ENCODE results near the gene UBE3D. TPM values are rescaled to one million over a fixed set of nuclear protein-coding genes. Genes with fewer than 3 reads are reported as not detected.
"Not testable (repeated sequence)": the region's sequence is repeated elsewhere in the genome, so short reads cannot be mapped to it uniquely, and the experiment has no call there.

Gene UBE3D
- polyA plus RNA-seq, 2 donors, result 2.3 to 5.9 TPM

GRCh38 chr6:83031689-83032088 is 34.0 kb downstream of the UBE3D start:
- Histone ChIP-seq H3K4me1 (ENCODE audit: control insufficient read depth in 2 of 2, insufficient read depth in 2 of 2, low read length in 1 of 2) (no peaks in the 10 kb centered on the region), H3K27ac (ENCODE audit: low read depth in 2 of 2, low read length in 1 of 2) (no peak overlapping the region), H3K27me3 (ENCODE audit: control insufficient read depth in 1 of 2, insufficient read depth in 2 of 2, low read length in 2 of 2) (no peaks in the 10 kb centered on the region), H3K4me3 (ENCODE audit: low read depth in 1 of 2, low read length in 2 of 2) (no peak overlapping the region), H3K9me3 (ENCODE audit: control insufficient read depth in 2 of 2, insufficient read depth in 1 of 2, low read depth in 1 of 2, low read length in 1 of 2) (peaks cover 0 to 6% of the 10 kb centered on the region in 2 donors), H3K36me3 (ENCODE audit: control insufficient read depth in 2 of 2, insufficient read depth in 2 of 2, low read length in 1 of 2) (peaks cover 0 to 3% of the 10 kb centered on the region in 2 donors)
- WGBS, 2 donors, result 97% methylated on average over 6 of the region's 6 CpGs

- H3K27me3 ChIP-seq (ENCODE audit: control insufficient read depth in 1 of 2, insufficient read depth in 2 of 2, low read length in 2 of 2), result no peaks in the 10 kb centered on the region
- H3K4me3 ChIP-seq (ENCODE audit: low read depth in 1 of 2, low read length in 2 of 2), result no peak overlapping the region
- no peaks in the 10 kb centered on the region for H3K9me3 ChIP-seq (ENCODE audit: control insufficient read depth in 2 of 2, insufficient read depth in 1 of 2, low read depth in 1 of 2, low read length in 1 of 2)
- 93 to 96% methylated on average over 4 of the region's 4 CpGs for WGBS, 2 donors
- no peak overlapping the region for H3K27ac ChIP-seq (ENCODE audit: low read depth in 2 of 2, low read length in 1 of 2)
- no peaks in the 10 kb centered on the region for H3K4me1 ChIP-seq (ENCODE audit: control insufficient read depth in 2 of 2, insufficient read depth in 2 of 2, low read length in 1 of 2)
- peaks cover 0 to 2% of the 10 kb centered on the region in 2 donors for H3K36me3 ChIP-seq (ENCODE audit: control insufficient read depth in 2 of 2, insufficient read depth in 2 of 2, low read length in 1 of 2)
Measured at GRCh38 chr6:83019741-83020140, 45.9 kb downstream of the UBE3D start.

- not testable (repeated sequence) for H3K4me3 ChIP-seq (ENCODE audit: low read depth in 1 of 2, low read length in 2 of 2); H3K36me3 ChIP-seq (ENCODE audit: control insufficient read depth in 2 of 2, insufficient read depth in 2 of 2, low read length in 1 of 2); H3K4me1 ChIP-seq (ENCODE audit: control insufficient read depth in 2 of 2, insufficient read depth in 2 of 2, low read length in 1 of 2); H3K9me3 ChIP-seq (ENCODE audit: control insufficient read depth in 2 of 2, insufficient read depth in 1 of 2, low read depth in 1 of 2, low read length in 1 of 2); H3K27ac ChIP-seq (ENCODE audit: low read depth in 2 of 2, low read length in 1 of 2); H3K27me3 ChIP-seq (ENCODE audit: control insufficient read depth in 1 of 2, insufficient read depth in 2 of 2, low read length in 2 of 2)
- WGBS, 2 donors, result 67 to 69% methylated on average over 3 of the region's 3 CpGs
Measured at GRCh38 chr6:83011131-83011530, 54.5 kb downstream of the UBE3D start.

GRCh38 chr6:83008626-83009025 is 57.0 kb downstream of the UBE3D start:
- H3K27me3 ChIP-seq (ENCODE audit: control insufficient read depth in 1 of 2, insufficient read depth in 2 of 2, low read length in 2 of 2), result no peaks in the 10 kb centered on the region
- H3K4me1 ChIP-seq (ENCODE audit: control insufficient read depth in 2 of 2, insufficient read depth in 2 of 2, low read length in 1 of 2), result no peaks in the 10 kb centered on the region
- no peak overlapping the region for H3K4me3 ChIP-seq (ENCODE audit: low read depth in 1 of 2, low read length in 2 of 2)
- H3K36me3 ChIP-seq (ENCODE audit: control insufficient read depth in 2 of 2, insufficient read depth in 2 of 2, low read length in 1 of 2), result no peaks in the 10 kb centered on the region
- no peaks in the 10 kb centered on the region for H3K9me3 ChIP-seq (ENCODE audit: control insufficient read depth in 2 of 2, insufficient read depth in 1 of 2, low read depth in 1 of 2, low read length in 1 of 2)
- no peak overlapping the region for H3K27ac ChIP-seq (ENCODE audit: low read depth in 2 of 2, low read length in 1 of 2)
- WGBS, 2 donors, result 6 to 14% methylated on average over 1 of the region's 1 CpG

GRCh38 chr6:83006270-83006905 is 59.3 kb downstream of the UBE3D start:
- whole genome bisulfite sequencing, 2 donors, result 90% methylated on average over 2 of the region's 2 CpGs
- H3K36me3 ChIP-seq (ENCODE audit: control insufficient read depth in 2 of 2, insufficient read depth in 2 of 2, low read length in 1 of 2), result no peaks in the 10 kb centered on the region

GRCh38 chr6:82996156-82996555 is 69.5 kb downstream of the UBE3D start:
- Histone ChIP-seq H3K27me3 (ENCODE audit: control insufficient read depth in 1 of 2, insufficient read depth in 2 of 2, low read length in 2 of 2) (no peaks in the 10 kb centered on the region), H3K9me3 (ENCODE audit: control insufficient read depth in 2 of 2, insufficient read depth in 1 of 2, low read depth in 1 of 2, low read length in 1 of 2) (no peaks in the 10 kb centered on the region), H3K4me1 (ENCODE audit: control insufficient read depth in 2 of 2, insufficient read depth in 2 of 2, low read length in 1 of 2) (no peaks in the 10 kb centered on the region), H3K4me3 (ENCODE audit: low read depth in 1 of 2, low read length in 2 of 2) (no peak overlapping the region), H3K27ac (ENCODE audit: low read depth in 2 of 2, low read length in 1 of 2) (no peak overlapping the region), H3K36me3 (ENCODE audit: control insufficient read depth in 2 of 2, insufficient read depth in 2 of 2, low read length in 1 of 2) (no peaks in the 10 kb centered on the region)

More at GRCh38 chr6:83006270-83006905, 59.3 kb downstream of the UBE3D start:
- H3K27ac ChIP-seq (ENCODE audit: low read depth in 2 of 2, low read length in 1 of 2), result no peak overlapping the region
- no peaks in the 10 kb centered on the region for H3K9me3 ChIP-seq (ENCODE audit: control insufficient read depth in 2 of 2, insufficient read depth in 1 of 2, low read depth in 1 of 2, low read length in 1 of 2)
- H3K4me3 ChIP-seq (ENCODE audit: low read depth in 1 of 2, low read length in 2 of 2), result no peak overlapping the region
- H3K4me1 ChIP-seq (ENCODE audit: control insufficient read depth in 2 of 2, insufficient read depth in 2 of 2, low read length in 1 of 2), result no peaks in the 10 kb centered on the region
- no peaks in the 10 kb centered on the region for H3K27me3 ChIP-seq (ENCODE audit: control insufficient read depth in 1 of 2, insufficient read depth in 2 of 2, low read length in 2 of 2)

- H3K27me3 ChIP-seq (ENCODE audit: control insufficient read depth in 1 of 2, insufficient read depth in 2 of 2, low read length in 2 of 2), result no peaks in the 10 kb centered on the region
Measured at GRCh38 chr6:82995066-82995465, 70.6 kb downstream of the UBE3D start.

GRCh38 chr6:82989736-82990290 is 75.8 kb downstream of the UBE3D start:
- Histone ChIP-seq H3K4me1 (ENCODE audit: control insufficient read depth in 2 of 2, insufficient read depth in 2 of 2, low read length in 1 of 2) (peaks cover 0 to 2% of the 10 kb centered on the region in 2 donors), H3K4me3 (ENCODE audit: low read depth in 1 of 2, low read length in 2 of 2) (no peak overlapping the region), H3K27me3 (ENCODE audit: control insufficient read depth in 1 of 2, insufficient read depth in 2 of 2, low read length in 2 of 2) (no peaks in the 10 kb centered on the region), H3K9me3 (ENCODE audit: control insufficient read depth in 2 of 2, insufficient read depth in 1 of 2, low read depth in 1 of 2, low read length in 1 of 2) (no peaks in the 10 kb centered on the region), H3K27ac (ENCODE audit: low read depth in 2 of 2, low read length in 1 of 2) (no peak overlapping the region), H3K36me3 (ENCODE audit: control insufficient read depth in 2 of 2, insufficient read depth in 2 of 2, low read length in 1 of 2) (no peaks in the 10 kb centered on the region)

More at GRCh38 chr6:82995066-82995465, 70.6 kb downstream of the UBE3D start:
- 74 to 81% methylated on average over 3 of the region's 3 CpGs for WGBS, 2 donors
- H3K4me3 ChIP-seq (ENCODE audit: low read depth in 1 of 2, low read length in 2 of 2), result no peak overlapping the region
- H3K9me3 ChIP-seq (ENCODE audit: control insufficient read depth in 2 of 2, insufficient read depth in 1 of 2, low read depth in 1 of 2, low read length in 1 of 2), result no peaks in the 10 kb centered on the region
- H3K36me3 ChIP-seq (ENCODE audit: control insufficient read depth in 2 of 2, insufficient read depth in 2 of 2, low read length in 1 of 2), result no peaks in the 10 kb centered on the region
- peaks cover 0 to 2% of the 10 kb centered on the region in 2 donors for H3K4me1 ChIP-seq (ENCODE audit: control insufficient read depth in 2 of 2, insufficient read depth in 2 of 2, low read length in 1 of 2)
- no peak overlapping the region for H3K27ac ChIP-seq (ENCODE audit: low read depth in 2 of 2, low read length in 1 of 2)

GRCh38 chr6:82988930-82989351 is 76.7 kb downstream of the UBE3D start:
- Histone ChIP-seq H3K4me1 (ENCODE audit: control insufficient read depth in 2 of 2, insufficient read depth in 2 of 2, low read length in 1 of 2) (peaks cover 0 to 2% of the 10 kb centered on the region in 2 donors), H3K4me3 (ENCODE audit: low read depth in 1 of 2, low read length in 2 of 2) (no peak overlapping the region), H3K27me3 (ENCODE audit: control insufficient read depth in 1 of 2, insufficient read depth in 2 of 2, low read length in 2 of 2) (no peaks in the 10 kb centered on the region), H3K9me3 (ENCODE audit: control insufficient read depth in 2 of 2, insufficient read depth in 1 of 2, low read depth in 1 of 2, low read length in 1 of 2) (no peaks in the 10 kb centered on the region), H3K36me3 (ENCODE audit: control insufficient read depth in 2 of 2, insufficient read depth in 2 of 2, low read length in 1 of 2) (no peaks in the 10 kb centered on the region), H3K27ac (ENCODE audit: low read depth in 2 of 2, low read length in 1 of 2) (no peak overlapping the region)
- WGBS, 2 donors, result 69 to 74% methylated on average over 2 of the region's 2 CpGs

- 48 to 70% methylated on average over 3 of the region's 3 CpGs for WGBS, 2 donors
- no peaks in the 10 kb centered on the region for H3K27me3 ChIP-seq (ENCODE audit: control insufficient read depth in 1 of 2, insufficient read depth in 2 of 2, low read length in 2 of 2)
Measured at GRCh38 chr6:82987951-82988350, 77.7 kb downstream of the UBE3D start.

More at GRCh38 chr6:82987951-82988350, 77.7 kb downstream of the UBE3D start:
- H3K4me3 ChIP-seq (ENCODE audit: low read depth in 1 of 2, low read length in 2 of 2), result no peak overlapping the region
- peaks cover 0 to 2% of the 10 kb centered on the region in 2 donors for H3K4me1 ChIP-seq (ENCODE audit: control insufficient read depth in 2 of 2, insufficient read depth in 2 of 2, low read length in 1 of 2)
- no peak overlapping the region for H3K27ac ChIP-seq (ENCODE audit: low read depth in 2 of 2, low read length in 1 of 2)
- no peaks in the 10 kb centered on the region for H3K9me3 ChIP-seq (ENCODE audit: control insufficient read depth in 2 of 2, insufficient read depth in 1 of 2, low read depth in 1 of 2, low read length in 1 of 2)
- H3K36me3 ChIP-seq (ENCODE audit: control insufficient read depth in 2 of 2, insufficient read depth in 2 of 2, low read length in 1 of 2), result no peaks in the 10 kb centered on the region
